MCF 10A (cell line): ENCODE measurements around the gene LSM4. TPM values are rescaled to one million over a fixed set of nuclear protein-coding genes. Genes with fewer than 3 reads are reported as not detected.

Experiments used
- BruUV-seq: library from RNA; stranded (reverse); fragments of 400-500 nt; replicated peaks from 2 replicates; lab custom pipeline; 2021; lab: Mats Ljungman, UMichigan
- CTCF ChIA-PET: fragments of 300-600 bp; sonication (Branson Sonifier 250); formaldehyde crosslinking; extraction: SDS; loops from one replicate; lab custom pipeline; 2021; ENCODE audit warnings: antibody characterized with exemption, inconsistent platforms; lab: Yijun Ruan, JAX
- POLR2A ChIA-PET: fragments of 300-600, 350-650 bp; sonication (Branson Sonifier 250); formaldehyde crosslinking; extraction: SDS; loops from one replicate; lab custom pipeline; 2020; ENCODE audit warnings: antibody characterized with exemption, inconsistent platforms; lab: Yijun Ruan, JAX
- DNase-seq: peaks from one replicate; pipeline ENCODE4 v3.0.0-alpha.2; 2018; ENCODE audit not compliant: unreplicated experiment
- H3K27ac Mint-ChIP-seq: one replicate; pipeline ENCODE4 v1.8.0; 2022; ENCODE audit warnings: mild to moderate bottlenecking, low read depth, mixed read lengths; ENCODE audit not compliant: unreplicated experiment
- H3K27me3 Mint-ChIP-seq: one replicate; pipeline ENCODE4 v1.8.0; 2022; ENCODE audit warnings: mixed read lengths; ENCODE audit not compliant: insufficient read depth, unreplicated experiment
- H3K36me3 Mint-ChIP-seq: one replicate; pipeline ENCODE4 v1.8.0; 2022; ENCODE audit warnings: mild to moderate bottlenecking, moderate library complexity, mixed read lengths; ENCODE audit not compliant: insufficient read depth, unreplicated experiment
- H3K4me1 Mint-ChIP-seq: one replicate; pipeline ENCODE4 v1.8.0; 2022; ENCODE audit warnings: mixed read lengths; ENCODE audit not compliant: insufficient read depth, unreplicated experiment
- H3K4me3 Mint-ChIP-seq: one replicate; pipeline ENCODE4 v1.8.0; 2022; ENCODE audit warnings: mild to moderate bottlenecking, moderate library complexity, mixed read lengths; ENCODE audit not compliant: unreplicated experiment
- H3K9me3 Mint-ChIP-seq: one replicate; pipeline ENCODE4 v1.8.0; 2022; ENCODE audit warnings: mixed read lengths; ENCODE audit not compliant: unreplicated experiment
- CTCF ChIP-seq: fragments of 200-600 bp; IDR thresholded peaks from one replicate; pipeline ENCODE4 v1.8.0; 2022; ENCODE audit warnings: antibody characterized with exemption, mild to moderate bottlenecking; ENCODE audit not compliant: unreplicated experiment
- intact Hi-C: fragments of 100-400 bp; cut with micrococcal nuclease; formaldehyde crosslinking; loops from 2 replicates; pipeline ENCODE4 v1.14.1; 2022
- total RNA-seq: library from RNA; stranded (reverse); gene quantifications from 2 replicates; pipeline ENCODE4 v1.2.3, GENCODE V29; 2022

LSM4 gene
- total RNA-seq, 1 experiment from 2014 or later = 193 TPM

GRCh38 chr19:18295034-18295451 lies 27.8 kb downstream of the LSM4 start:
- intact Hi-C loops = no loop called here
- Mint-ChIP-seq H3K27ac (no peak overlapping the region), H3K36me3 (peaks cover 6% of the 10 kb centered on the region), H3K9me3 (no peaks in the 10 kb centered on the region), H3K4me1 (peaks cover 19% of the 10 kb centered on the region), H3K27me3 (no peaks in the 10 kb centered on the region), H3K4me3 (no peak overlapping the region)
- DNase-seq = no peak
- CTCF ChIA-PET = interaction anchor here (0.6 kb wide), 1 partner anchor 179 kb away, joined by 3 read pairs; no protein-coding TSS in a partner anchor
- BruUV-seq = no TSS peak
- no peak for TF ChIP-seq CTCF
- POLR2A ChIA-PET = no interaction called here

GRCh38 chr19:18294467-18294864 lies 28.4 kb downstream of the LSM4 start:
- intact Hi-C loops = no loop called here
- no TSS peak for BruUV-seq
- Mint-ChIP-seq H3K36me3 (peaks cover 6% of the 10 kb centered on the region), H3K4me3 (no peak overlapping the region), H3K27ac (no peak overlapping the region), H3K27me3 (no peaks in the 10 kb centered on the region), H3K9me3 (no peaks in the 10 kb centered on the region), H3K4me1 (peaks cover 19% of the 10 kb centered on the region)
- ChIA-PET POLR2A (no interaction called here), CTCF (interaction anchor here (0.6 to 2.7 kb wide), 3 partner anchors 9 to 179 kb away, joined by 3 to 15 read pairs (median 3); no protein-coding TSS in a partner anchor)
- no peak for TF ChIP-seq CTCF
- no peak for DNase-seq

- Mint-ChIP-seq H3K4me3 (peak overlapping the region; percentile 78), H3K4me1 (peaks cover 19% of the 10 kb centered on the region), H3K27me3 (no peaks in the 10 kb centered on the region), H3K27ac (peak overlapping the region; percentile 83), H3K36me3 (peaks cover 6% of the 10 kb centered on the region), H3K9me3 (no peaks in the 10 kb centered on the region)
- no TSS peak for BruUV-seq
- intact Hi-C loops = no loop called here
- POLR2A ChIA-PET = interaction anchor here (0.6 to 4.0 kb wide), 7 partner anchors 8 to 102 kb away, joined by 3 to 170 read pairs (median 15); partner anchors contain the start of genes JUND, LSM4, MPV17L2 and RAB3A
- CTCF ChIA-PET = interaction anchor here (0.7 to 2.7 kb wide), 4 partner anchors 8 to 34 kb away, joined by 3 to 15 read pairs (median 12); partner anchors contain the start of gene LSM4
- DNase-seq = no peak
- no peak for TF ChIP-seq CTCF
Observed at GRCh38 chr19:18293642-18294466, 29.0 kb downstream of the LSM4 start.
